Measurements from ENCODE around the gene BUB3.

BUB3 gene

DNA sequence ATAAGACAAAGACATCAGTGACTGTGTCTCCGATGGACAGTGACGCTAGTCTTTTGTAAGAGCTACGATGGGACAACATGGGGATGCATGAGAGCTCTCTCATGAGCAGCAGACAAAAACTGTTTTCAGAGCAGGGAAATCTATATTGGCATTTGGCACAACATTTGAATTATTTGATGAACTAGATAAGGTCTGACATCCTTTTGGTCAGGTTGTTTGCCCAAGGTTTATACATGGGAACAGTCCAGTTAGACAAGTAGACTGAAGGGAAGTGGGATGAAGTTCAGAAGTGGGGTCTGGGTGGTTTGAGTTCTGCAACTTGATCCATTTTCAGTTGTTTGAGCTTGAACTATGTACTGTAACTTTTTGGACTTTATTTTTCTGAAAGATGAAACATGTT, 50.8 kb downstream of the BUB3 start:
- DNase-seq = no peak

GRCh38 chr10:123212063-123212462, 57.9 kb downstream of the BUB3 start:
- no peak for DNase-seq

DNA sequence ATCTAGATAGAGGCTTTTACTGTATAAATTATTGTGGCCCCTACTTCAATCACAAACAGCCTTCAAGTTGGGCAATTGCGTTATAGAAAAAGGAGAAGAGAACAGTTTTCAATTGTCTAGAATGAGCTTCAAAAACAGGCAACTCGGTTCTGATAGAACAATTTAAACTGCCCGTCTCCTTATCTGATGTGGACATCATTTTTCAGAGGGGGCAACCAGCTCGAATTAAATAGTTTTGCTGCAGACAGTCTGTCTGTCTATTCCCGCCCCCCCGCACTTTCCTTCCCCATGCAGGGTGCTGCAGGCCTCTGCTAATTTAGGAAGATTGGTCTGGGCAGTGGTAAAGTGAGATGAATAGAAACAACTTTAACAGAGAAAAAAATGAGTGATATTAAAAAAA, 58.4 kb downstream of the BUB3 start:
- DNase-seq = no peak

DNA sequence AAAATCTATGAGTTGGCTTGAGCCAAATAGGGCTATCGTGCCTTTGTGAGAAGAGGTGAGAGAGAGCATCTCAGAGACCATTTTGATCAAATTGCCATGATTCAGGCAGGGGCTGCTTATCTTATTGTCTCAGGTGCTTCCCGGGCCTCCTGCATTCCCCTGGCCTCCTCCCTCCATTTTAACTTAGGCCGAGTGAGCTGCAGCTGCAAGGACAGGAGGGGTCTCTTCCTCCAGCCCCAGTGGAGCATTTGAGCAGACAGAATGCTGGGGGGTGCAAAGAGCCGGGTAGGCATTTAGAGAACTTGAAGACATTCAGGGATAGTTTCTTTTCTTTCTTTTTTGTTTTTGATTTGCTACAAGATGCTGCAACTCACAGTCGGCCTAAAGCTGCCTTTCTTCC, 59.0 kb downstream of the BUB3 start:
- DNase-seq = no peak
